ENCODE data around the gene AP2A2.

DNA sequence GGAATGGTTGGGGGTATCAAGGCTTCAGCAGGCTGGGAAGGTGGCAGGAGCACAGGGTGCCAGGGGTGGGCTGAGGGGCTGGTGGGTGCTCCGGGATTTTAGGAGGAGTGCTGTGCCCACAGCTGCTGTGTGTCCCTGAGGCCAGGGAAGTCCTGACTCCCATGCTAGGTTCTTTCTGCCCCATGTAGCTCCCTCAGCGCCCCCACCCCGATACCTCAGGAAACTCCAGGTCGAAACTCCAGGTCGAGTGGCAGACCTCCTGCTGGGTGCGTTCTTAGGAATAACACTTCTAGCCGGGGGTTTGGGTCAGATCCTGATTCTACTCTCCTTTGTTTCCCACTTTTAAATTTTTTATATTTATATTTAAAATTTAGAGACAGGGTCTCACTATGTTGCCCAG lies 8.3 kb downstream of the AP2A2 start:
- TF ChIP-seq, protein P1, sequence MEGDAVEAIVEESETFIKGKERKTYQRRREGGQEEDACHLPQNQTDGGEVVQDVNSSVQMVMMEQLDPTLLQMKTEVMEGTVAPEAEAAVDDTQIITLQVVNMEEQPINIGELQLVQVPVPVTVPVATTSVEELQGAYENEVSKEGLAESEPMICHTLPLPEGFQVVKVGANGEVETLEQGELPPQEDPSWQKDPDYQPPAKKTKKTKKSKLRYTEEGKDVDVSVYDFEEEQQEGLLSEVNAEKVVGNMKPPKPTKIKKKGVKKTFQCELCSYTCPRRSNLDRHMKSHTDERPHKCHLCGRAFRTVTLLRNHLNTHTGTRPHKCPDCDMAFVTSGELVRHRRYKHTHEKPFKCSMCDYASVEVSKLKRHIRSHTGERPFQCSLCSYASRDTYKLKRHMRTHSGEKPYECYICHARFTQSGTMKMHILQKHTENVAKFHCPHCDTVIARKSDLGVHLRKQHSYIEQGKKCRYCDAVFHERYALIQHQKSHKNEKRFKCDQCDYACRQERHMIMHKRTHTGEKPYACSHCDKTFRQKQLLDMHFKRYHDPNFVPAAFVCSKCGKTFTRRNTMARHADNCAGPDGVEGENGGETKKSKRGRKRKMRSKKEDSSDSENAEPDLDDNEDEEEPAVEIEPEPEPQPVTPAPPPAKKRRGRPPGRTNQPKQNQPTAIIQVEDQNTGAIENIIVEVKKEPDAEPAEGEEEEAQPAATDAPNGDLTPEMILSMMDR (conservative IDR thresholded peaks at IDR 0.05; ENCODE audit: low read depth, low read length): no peak
- TF ChIP-seq MAZ (IDR thresholded peaks at IDR 0.05; ENCODE audit: borderline replicate concordance, low read depth, low read length): no peak

Measured in IMR-90 (cell line).